HG03280 (cell line): ENCODE measurements around the gene DGAT2.
"Not testable (repeated sequence)": the region's sequence is repeated elsewhere in the genome, so short reads cannot be mapped to it uniquely, and the experiment has no call there.

ENCODE experiments used
- ATAC-seq: cut with Tn5 transposase; IDR thresholded peaks from one replicate; pipeline ENCODE4 v1.9.1; 2021; ENCODE audit warnings: mild to moderate bottlenecking, moderate library complexity; ENCODE audit not compliant: unreplicated experiment

The DGAT2 gene

GRCh38 chr11:75748729-75749273 is 19.8 kb upstream of the DGAT2 start:
- not testable (repeated sequence) for ATAC-seq

- not testable (repeated sequence) for ATAC-seq
Observed at GRCh38 chr11:75754933-75755332, 13.6 kb upstream of the DGAT2 start.

- no peak for ATAC-seq
Observed at GRCh38 chr11:75757651-75758050, 10.9 kb upstream of the DGAT2 start.

- ATAC-seq: no peak
Observed at GRCh38 chr11:75759832-75760231, 8.7 kb upstream of the DGAT2 start.

- ATAC-seq: no peak
Observed at GRCh38 chr11:75760243-75760642, 8.3 kb upstream of the DGAT2 start.

GRCh38 chr11:75760710-75761493 is 7.7 kb upstream of the DGAT2 start:
- ATAC-seq: no peak

GRCh38 chr11:75762158-75762557 is 6.4 kb upstream of the DGAT2 start:
- no peak for ATAC-seq

GRCh38 chr11:75762885-75763284 is 5.7 kb upstream of the DGAT2 start:
- ATAC-seq: no peak

- ATAC-seq: no peak
Observed at GRCh38 chr11:75763846-75764245, 4.7 kb upstream of the DGAT2 start.

- ATAC-seq: no peak
Observed at GRCh38 chr11:75765116-75765515, 3.5 kb upstream of the DGAT2 start.

GRCh38 chr11:75766443-75767227 is 1.9 kb upstream of the DGAT2 start:
- ATAC-seq: no peak

- ATAC-seq: no peak
Observed at GRCh38 chr11:75767228-75767572, 1.4 kb upstream of the DGAT2 start.

- ATAC-seq: no peak
Observed at GRCh38 chr11:75767793-75768111, 826 bp upstream of the DGAT2 start.

- ATAC-seq: peak; percentile 1
Observed at GRCh38 chr11:75768909-75769771, 562 bp downstream of the DGAT2 start.

- no peak for ATAC-seq
Observed at GRCh38 chr11:75770102-75770501, 1.5 kb downstream of the DGAT2 start.

GRCh38 chr11:75771646-75772410 is 3.2 kb downstream of the DGAT2 start:
- no peak for ATAC-seq

GRCh38 chr11:75773595-75774353 is 5.2 kb downstream of the DGAT2 start:
- peak; percentile 80 for ATAC-seq

GRCh38 chr11:75775056-75775455 is 6.5 kb downstream of the DGAT2 start:
- ATAC-seq: no peak

- no peak for ATAC-seq
Observed at GRCh38 chr11:75776546-75776945, 8.0 kb downstream of the DGAT2 start.
